ES-I3 (cell line): ENCODE results near the gene PODNL1.

Experiments
- H3K36me3 ChIP-seq: 2 replicates; pipeline ENCODE4 v1.6.1; 2013; ENCODE audit warnings: mild to moderate bottlenecking, low read length, control low read depth, moderate library complexity; ENCODE audit not compliant: insufficient read depth
- H3K4me1 ChIP-seq: 2 replicates; pipeline ENCODE4 v1.6.1; 2013; ENCODE audit warnings: mild to moderate bottlenecking, control low read depth, low read length; ENCODE audit not compliant: insufficient read depth
- H3K9ac ChIP-seq: 2 replicates; pipeline ENCODE4 v1.6.1; 2013; ENCODE audit warnings: low read depth, mild to moderate bottlenecking, low read length, moderate library complexity
- H3K9me3 ChIP-seq: 2 replicates; pipeline ENCODE4 v1.6.1; 2013; ENCODE audit warnings: mild to moderate bottlenecking, low read length, moderate library complexity; ENCODE audit not compliant: control insufficient read depth, insufficient read depth

PODNL1 gene

DNA sequence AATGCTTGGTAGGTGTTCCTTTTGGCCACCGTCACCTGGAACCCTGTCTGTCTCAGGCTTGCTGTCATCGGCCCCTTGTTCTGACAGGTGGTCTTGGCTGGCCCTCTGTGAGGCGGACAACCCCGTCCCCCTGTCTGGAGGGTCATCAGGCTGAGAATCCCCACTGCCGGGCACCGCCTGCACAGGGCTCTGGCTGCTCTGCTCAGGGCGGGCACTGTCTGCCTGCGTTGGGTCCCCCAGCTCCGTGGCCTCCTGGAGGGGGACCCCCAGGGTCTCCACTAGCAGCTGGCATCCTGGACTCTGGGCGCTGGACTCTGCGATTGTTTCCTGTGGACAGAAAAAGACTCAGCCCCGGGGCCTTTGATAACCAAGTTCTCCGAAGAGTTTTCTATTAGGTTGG is 48.1 kb downstream of the PODNL1 start:
- Histone ChIP-seq H3K4me1 (no peaks in the 10 kb centered on the region), H3K9me3 (no peaks in the 10 kb centered on the region), H3K9ac (no peak overlapping the region), H3K36me3 (no peaks in the 10 kb centered on the region)

DNA sequence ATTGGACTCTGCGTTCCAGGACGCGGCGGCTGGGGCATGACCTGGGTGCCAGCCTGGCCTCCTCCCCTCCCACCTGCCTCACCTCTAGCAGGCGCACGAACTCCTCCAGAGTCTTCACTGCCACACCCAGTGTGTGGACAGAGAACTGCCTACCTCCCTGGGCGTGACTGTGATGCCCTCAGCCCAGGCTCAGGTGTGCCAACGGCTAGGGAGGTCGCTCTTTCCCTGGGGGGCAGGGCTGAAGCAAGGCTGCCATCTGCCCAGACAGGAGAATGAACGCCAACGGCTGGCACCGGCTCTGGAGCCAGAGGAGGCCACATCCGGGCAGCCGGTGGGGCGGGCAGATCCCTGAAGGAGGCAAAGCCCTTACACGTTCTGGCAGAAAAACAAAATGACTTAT is 49.9 kb downstream of the PODNL1 start:
- Histone ChIP-seq H3K9ac (no peak overlapping the region), H3K9me3 (no peaks in the 10 kb centered on the region), H3K36me3 (no peaks in the 10 kb centered on the region), H3K4me1 (peaks cover 2% of the 10 kb centered on the region; the same call in 1 of the 2 replicates)

DNA sequence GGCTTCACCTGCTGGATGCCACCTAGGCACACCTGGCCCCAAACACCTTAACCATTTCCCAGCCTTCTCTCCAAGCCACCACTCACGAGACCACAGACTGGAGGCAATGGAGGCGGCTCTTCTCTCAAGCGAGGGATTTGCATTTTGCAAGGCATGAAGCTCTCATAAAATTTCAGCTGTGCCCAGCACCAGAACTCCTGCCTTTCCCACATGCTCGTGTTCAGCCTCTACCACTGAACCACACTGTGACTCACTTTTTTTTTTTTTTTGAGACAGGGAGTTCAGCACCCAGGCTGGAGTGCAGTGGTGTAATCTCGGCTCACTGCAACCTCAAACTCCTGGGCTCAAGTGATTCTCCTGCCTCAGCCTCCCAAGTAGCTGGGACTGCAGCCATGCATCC is 50.7 kb downstream of the PODNL1 start:
- H3K9ac ChIP-seq, result no peak overlapping the region
- peaks cover 3% of the 10 kb centered on the region; the same call in 1 of the 2 replicates for H3K4me1 ChIP-seq
- H3K9me3 ChIP-seq, result no peaks in the 10 kb centered on the region
- H3K36me3 ChIP-seq, result no peaks in the 10 kb centered on the region

DNA sequence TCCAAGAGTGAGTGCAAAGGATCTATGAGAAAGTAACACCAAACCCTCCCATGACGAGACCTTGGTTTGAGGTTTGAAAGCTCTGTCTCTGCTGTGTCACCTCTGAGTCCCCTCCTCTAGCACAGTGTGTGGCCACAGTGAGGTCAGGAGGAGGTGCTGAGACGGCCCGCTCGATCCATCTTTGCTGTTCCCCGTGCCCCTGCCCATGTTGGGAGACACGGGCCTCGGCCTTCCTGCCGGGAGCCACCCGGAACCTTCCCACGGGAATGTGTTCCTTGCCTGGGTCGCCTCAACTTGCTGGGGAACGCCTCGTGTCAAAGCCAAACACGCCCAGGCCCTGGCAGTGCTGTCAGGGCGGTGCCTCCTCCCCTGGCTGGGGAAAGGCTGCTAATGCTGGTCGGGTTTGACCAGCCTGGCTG is 51.2 kb downstream of the PODNL1 start:
- H3K4me1 ChIP-seq, result peaks cover 8% of the 10 kb centered on the region; the same call in 1 of the 2 replicates
- H3K9me3 ChIP-seq, result no peaks in the 10 kb centered on the region
- no peak overlapping the region for H3K9ac ChIP-seq
- H3K36me3 ChIP-seq, result no peaks in the 10 kb centered on the region

DNA sequence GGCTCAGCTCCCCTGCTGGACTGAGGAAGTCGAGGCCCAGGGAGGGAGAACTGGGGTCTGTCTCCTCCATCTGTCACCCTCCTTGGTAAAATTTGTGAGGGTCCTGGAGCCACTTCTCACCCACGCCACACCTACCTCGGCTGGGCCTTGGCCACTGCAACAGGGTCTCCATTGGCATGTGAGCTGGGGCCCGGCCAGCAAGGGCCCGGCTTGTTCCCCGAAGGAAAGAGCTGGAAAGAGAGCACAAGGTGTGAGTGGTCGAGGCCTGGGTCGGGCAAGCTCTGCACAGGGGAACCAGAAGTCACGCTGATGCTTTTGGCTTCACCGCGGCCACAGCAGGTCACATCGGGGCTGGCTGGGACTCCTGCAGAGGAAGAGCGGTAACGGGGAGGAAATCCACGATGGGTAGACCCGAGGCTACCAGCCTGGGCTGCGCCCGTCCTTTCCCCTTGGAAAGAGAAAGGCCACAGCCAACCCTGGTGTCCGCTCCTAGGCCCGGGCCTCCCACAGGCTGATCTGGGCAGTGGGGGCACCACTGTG is 52.3 kb downstream of the PODNL1 start:
- H3K36me3 ChIP-seq, result no peaks in the 10 kb centered on the region
- no peak overlapping the region for H3K9ac ChIP-seq
- no peaks in the 10 kb centered on the region for H3K9me3 ChIP-seq
- peaks cover 17% of the 10 kb centered on the region for H3K4me1 ChIP-seq

DNA sequence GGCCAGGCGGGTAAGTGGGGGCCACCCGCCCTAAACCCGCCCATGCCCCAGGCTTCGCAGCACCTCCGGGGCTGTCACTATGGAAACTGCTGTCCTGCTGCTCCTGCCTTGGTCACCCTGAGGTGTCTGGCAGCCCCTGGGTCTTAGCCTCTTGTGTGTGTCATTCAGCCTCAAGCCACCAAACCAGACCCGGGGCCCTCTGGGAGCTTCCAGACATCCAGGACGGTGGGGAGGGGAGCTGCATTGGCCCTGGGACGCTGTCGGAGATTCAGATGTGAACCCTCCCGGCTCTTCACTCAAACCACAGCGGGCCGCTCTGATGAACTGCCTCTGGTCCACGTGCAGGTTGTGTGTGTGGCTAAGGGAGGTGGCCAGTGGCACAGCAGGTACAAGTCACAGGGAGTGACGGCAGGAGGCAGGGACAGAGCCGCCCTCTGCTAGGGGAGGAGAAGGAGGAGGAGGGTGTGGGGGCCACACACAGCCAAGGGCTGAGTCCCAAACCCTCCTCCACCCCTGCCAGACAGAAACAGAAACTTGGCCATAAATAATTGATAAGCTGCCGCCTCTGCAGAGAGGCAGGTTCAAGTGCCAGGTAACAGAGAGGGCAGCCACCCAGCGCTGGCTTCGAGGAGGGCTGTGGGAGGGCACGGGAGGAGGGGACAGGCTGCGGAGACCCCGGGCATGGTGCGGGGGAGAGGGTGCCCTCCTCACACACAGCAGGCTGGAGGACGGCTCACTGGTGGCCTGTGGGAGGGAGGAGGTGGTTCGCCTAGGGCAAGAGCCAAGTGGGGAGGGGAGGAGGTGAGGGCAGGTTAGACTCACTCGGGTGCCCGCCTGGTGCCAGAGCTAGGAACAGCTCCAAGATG is 53.3 kb downstream of the PODNL1 start:
- peaks cover 22% of the 10 kb centered on the region for H3K4me1 ChIP-seq
- H3K36me3 ChIP-seq, result no peaks in the 10 kb centered on the region
- H3K9me3 ChIP-seq, result no peaks in the 10 kb centered on the region
- no peak overlapping the region for H3K9ac ChIP-seq

DNA sequence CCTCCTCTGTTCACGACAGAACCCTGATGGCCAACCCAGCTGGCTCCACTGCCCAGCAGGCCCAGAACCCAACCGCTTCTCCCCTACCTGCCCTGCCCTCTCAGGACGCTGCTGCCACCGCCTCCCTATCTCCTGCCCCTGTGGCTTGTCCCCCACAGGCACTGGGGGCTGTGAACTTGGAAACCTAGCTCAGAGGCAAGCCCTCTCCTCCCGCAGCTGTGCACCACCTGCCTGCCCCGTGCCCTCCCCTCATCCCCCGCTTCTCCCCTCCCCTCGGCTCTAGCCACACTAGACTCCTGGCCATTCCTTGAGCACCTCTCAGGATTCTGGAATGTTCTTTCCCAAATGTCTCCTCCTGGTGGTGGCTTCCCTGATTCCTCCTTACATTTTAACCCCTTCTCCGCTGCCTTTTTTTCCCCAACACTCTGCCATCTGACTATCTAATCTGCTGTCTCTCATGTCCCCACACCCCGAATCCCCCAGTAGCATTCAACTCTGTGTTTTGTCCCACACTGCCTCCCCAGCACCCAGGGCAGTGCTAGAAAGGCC is 54.6 kb downstream of the PODNL1 start:
- no peaks in the 10 kb centered on the region for H3K9me3 ChIP-seq
- H3K9ac ChIP-seq, result no peak overlapping the region

DNA sequence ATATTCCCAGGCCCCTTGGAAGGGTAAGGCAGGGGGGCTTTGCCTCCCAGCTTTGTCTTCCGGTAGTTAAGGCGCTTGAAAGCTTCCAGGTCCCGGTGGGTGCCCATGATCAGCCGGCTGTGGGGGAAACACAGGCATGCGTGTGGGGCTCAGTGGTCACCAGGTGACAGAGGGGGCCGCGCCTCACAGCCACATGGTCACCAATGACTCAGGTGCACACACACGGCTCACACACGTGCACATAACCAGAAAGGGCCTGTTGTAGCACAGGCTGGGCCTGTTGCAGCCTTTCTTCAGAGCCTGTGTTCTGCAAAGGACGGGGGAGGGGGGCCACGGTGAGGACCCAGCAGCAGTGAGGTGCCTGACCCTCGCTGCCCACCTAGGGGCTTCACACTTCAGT is 55.4 kb downstream of the PODNL1 start:
- peaks cover 22% of the 10 kb centered on the region for H3K4me1 ChIP-seq
- no peaks in the 10 kb centered on the region for H3K36me3 ChIP-seq
- H3K9me3 ChIP-seq, result no peaks in the 10 kb centered on the region
- no peak overlapping the region for H3K9ac ChIP-seq

More for the DNA sequence above, 54.6 kb downstream of the PODNL1 start:
- peaks cover 22% of the 10 kb centered on the region for H3K4me1 ChIP-seq
- H3K36me3 ChIP-seq, result no peaks in the 10 kb centered on the region

DNA sequence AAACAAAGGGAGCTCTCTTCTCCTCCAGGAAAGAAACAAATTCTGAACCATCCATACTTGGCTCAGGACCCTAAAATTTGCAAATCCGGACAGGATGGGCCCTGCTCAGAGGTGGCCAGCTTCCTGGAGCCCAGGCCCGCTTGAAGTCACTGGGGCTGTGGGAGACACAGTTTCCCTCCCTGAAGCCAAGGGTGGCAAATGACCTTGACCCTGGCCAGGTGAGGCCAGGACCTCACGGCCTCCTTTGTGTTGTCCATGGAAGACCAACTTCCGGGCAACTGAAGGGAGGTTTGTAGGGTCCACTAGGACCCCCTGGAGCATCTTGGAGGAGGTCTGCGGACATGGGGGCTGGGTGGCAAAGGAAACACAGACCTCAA is 55.8 kb downstream of the PODNL1 start:
- Histone ChIP-seq H3K9ac (no peak overlapping the region), H3K9me3 (no peaks in the 10 kb centered on the region), H3K4me1 (peaks cover 22% of the 10 kb centered on the region), H3K36me3 (no peaks in the 10 kb centered on the region)

DNA sequence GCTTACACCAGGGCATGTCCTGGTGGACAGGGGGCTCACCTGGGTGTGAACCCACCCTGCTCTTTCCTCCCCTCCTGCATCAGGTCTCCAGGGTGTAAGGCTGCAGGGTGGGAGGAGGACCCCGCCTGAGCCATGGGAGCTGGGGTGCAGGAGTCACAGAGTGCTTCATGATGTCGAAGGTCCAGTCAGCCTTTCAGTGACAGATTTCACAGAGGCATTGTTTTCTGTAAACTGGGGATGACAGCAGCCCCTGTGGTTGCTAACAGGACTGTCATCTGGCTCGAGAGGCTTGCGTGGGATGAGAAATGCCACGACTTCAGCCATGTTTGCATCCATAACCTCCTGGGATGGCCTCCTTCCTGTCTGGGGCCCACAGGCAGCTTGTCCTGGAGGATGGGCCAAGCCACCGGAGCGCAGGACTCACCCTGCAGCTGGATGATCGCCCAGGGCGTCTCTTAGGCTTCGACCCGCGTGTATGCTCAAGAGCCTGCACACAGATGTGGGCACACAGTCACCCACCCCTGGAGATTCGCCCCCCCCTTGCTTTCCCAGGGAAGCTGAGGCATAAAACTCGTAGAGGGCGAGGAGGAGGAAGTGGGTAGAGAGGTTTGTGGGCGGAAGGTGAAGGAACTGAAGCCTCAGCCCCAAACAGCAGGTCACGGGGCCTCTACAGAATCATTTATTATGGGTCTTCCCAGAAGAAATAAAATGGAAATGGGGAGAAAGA is 56.4 kb downstream of the PODNL1 start:
- H3K9me3 ChIP-seq, result no peaks in the 10 kb centered on the region
- H3K9ac ChIP-seq, result 0 out of 2 replicates have a peak overlapping the region, but pooled peaks have one; percentile 17
- peaks cover 22% of the 10 kb centered on the region for H3K4me1 ChIP-seq
- H3K36me3 ChIP-seq, result no peaks in the 10 kb centered on the region

DNA sequence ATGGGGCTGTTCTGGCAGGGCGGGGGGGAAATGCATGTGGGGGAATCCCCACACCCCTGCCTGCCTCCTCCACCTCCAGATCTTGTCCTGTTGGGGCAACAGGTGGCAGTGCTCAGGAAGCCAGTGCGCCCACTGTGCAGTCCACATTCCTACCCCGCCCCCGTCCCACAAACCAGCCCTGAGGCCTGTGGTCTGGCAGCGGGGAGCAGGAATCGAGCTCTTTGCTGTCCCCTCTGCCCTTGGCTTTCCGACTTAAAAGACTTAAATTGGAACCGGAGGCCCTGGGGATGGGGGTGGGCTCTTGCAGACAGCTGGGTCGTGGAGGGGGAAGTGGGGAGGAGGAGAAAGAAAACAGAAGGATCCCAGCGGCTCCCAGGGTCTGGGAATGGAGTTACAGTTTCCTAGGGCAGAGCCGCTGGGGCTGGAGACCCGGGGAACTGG is 56.9 kb downstream of the PODNL1 start:
- H3K9me3 ChIP-seq, result no peaks in the 10 kb centered on the region
- H3K36me3 ChIP-seq, result no peaks in the 10 kb centered on the region
- H3K9ac ChIP-seq, result peak overlapping the region; percentile 35
- peaks cover 22% of the 10 kb centered on the region for H3K4me1 ChIP-seq
